Tibial nerve (tissue), 4 donors: ENCODE measurements around the gene CXXC5.

Experiments used
- CTCF ChIP-seq, 5 experiments: fragments of 200-600 bp in 3 of 5; fragments of 450-650 bp in 2 of 5; sonication (generic) in 3 of 5; IDR thresholded peaks; one replicate each; pipeline ENCODE4 v1.5.1; 2016 to 2019; ENCODE audit warnings: antibody characterized with exemption in 5 of 5, mild to moderate bottlenecking in 3 of 5, moderate library complexity in 2 of 5
- EP300 ChIP-seq, 2 donors: sonication (generic); formaldehyde crosslinking; IDR thresholded peaks; one replicate each; pipeline ENCODE4 v1.6.1; 2017; ENCODE audit warnings: antibody characterized with exemption in 2 of 2, mild to moderate bottlenecking in 1 of 2
- POLR2A ChIP-seq, 2 donors: fragments of 450-650 bp; IDR thresholded peaks; one replicate each; pipeline ENCODE4 v1.6.1; 2017; ENCODE audit warnings: antibody characterized with exemption in 2 of 2, mild to moderate bottlenecking in 2 of 2, moderate library complexity in 2 of 2

DNA sequence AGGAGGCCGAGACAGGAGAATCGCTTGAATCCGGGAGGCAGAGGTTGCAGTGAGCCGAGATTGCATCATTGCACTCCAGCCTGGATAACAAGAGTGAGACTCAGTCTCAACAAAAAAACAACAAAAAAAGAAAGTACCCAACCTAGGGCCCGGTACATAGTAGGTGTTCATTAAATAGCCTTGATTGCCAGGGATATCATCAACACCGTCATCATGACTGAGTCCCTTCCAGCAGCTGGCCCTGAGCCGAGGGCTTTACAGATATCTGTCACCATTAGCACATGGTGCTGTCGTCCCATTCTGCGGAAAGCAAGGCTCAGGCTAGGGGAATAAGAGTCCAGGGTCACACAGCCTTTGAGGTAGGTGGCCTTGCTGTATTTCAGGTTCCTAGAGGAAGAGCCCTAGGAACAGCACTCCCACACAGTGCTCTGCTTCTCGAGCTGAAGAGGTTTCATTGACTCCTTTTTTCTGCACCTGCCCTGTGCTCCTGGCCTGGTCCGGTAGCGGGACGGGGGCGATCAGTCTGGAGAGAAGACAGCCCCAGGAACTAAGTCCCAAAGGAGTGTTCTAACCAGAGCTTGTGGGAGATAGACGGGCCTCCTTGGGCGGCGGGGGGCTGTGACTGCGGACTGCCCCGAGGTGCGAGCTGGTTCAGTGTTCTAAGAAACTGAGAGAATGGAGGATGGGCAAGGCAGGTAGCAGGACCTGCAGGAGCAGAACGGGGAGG lies 48.2 kb downstream of the CXXC5 start:
- no peak for TF ChIP-seq CTCF (IDR thresholded peaks at IDR 0.05)
- no peak for TF ChIP-seq POLR2A (IDR thresholded peaks at IDR 0.05)
- TF ChIP-seq EP300 (IDR thresholded peaks at IDR 0.05) = no peak
